Mucosa of descending colon (tissue), 3 donors: ENCODE data around the gene B4GALT6. TPM values are rescaled to one million over a fixed set of nuclear protein-coding genes. Genes with fewer than 3 reads are reported as not detected.

Experiments used
- ATAC-seq: fragments of 200-7000 bp; cut with Tn5 transposase; one replicate; pipeline ENCODE4 v1.9.1; 2020; ENCODE audit warnings: mild to moderate bottlenecking, moderate library complexity
- DNase-seq, 3 donors: peaks; one replicate each; pipeline ENCODE4 v3.0.0-alpha.2; 2020
- H3K36me3 ChIP-seq: fragments of 200-600 bp; one replicate; pipeline ENCODE4 v1.8.0; 2021; ENCODE audit warnings: low read depth, mild to moderate bottlenecking
- H3K4me1 ChIP-seq: fragments of 200-600 bp; one replicate; pipeline ENCODE4 v1.8.0; 2021; ENCODE audit warnings: low read depth, mild to moderate bottlenecking
- H3K4me3 ChIP-seq: fragments of 200-600 bp; one replicate; pipeline ENCODE4 v1.8.0; 2021; ENCODE audit warnings: mild to moderate bottlenecking
- H3K9me3 ChIP-seq: fragments of 200-600 bp; one replicate; pipeline ENCODE4 v1.8.0; 2021; ENCODE audit warnings: mild to moderate bottlenecking
- CTCF ChIP-seq: fragments of 200-600 bp; IDR thresholded peaks from one replicate; pipeline ENCODE4 v1.8.0; 2022; ENCODE audit warnings: antibody characterized with exemption, mild to moderate bottlenecking
- intact Hi-C, 2 donors: fragments of 100-400 bp; cut with DNase I in 1 of 2; cut with micrococcal nuclease in 1 of 2; formaldehyde crosslinking; loops; one replicate each; pipeline versions ENCODE4 v1.11.0 to v1.11.1; 2022; cut with DNase I, micrococcal nuclease
- total RNA-seq, 3 donors: library from RNA; stranded (reverse); fragmentation: NEBNext Ultra II Directional in 2 of 3; extraction: Animal tissue kit (Norgen Biotek cat#: 25700) in 2 of 3; gene quantifications; one replicate each; pipeline versions ENCODE4 v1.2.1 to v1.2.4, GENCODE V29; 2021 to 2023
- donor health status: DM: no; HTN: no; CAD: no; lungs with moderate emphysema.
- donor health status: DM: no; HTN: no; CAD: no.
- donor health status: DM: no; HTN: yes; CAD: no.

B4GALT6 gene
- total RNA-seq, 3 donors from 2014 or later, result 6.9 to 8.0 (median 7.8) TPM

DNA sequence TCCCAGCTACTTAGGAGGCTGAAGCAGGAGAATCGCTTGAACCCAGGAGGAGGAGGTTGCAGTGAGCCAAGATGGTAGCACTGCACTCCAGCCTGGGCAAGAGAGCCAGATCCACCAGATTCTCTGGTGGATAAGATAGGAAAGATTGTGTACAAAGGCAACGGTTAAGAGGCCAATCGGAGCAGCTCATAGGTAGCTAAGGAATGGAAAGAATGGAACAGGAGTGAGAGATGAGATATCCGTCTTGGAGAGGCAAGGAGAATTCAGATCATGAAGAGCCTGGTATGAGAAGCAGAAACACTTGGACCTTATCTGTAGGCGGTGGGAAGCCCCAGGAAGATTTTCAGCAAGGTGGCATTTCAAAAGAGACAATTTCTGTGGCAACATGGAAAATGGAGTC, 65.6 kb downstream of the B4GALT6 start:
- Histone ChIP-seq H3K4me1 (no peaks in the 10 kb centered on the region), H3K36me3 (no peaks in the 10 kb centered on the region), H3K9me3 (no peaks in the 10 kb centered on the region), H3K4me3 (no peak overlapping the region)
- intact Hi-C loops, result no loop called here
- ATAC-seq, result no peak
- no peak for DNase-seq
- no peak for TF ChIP-seq CTCF

DNA sequence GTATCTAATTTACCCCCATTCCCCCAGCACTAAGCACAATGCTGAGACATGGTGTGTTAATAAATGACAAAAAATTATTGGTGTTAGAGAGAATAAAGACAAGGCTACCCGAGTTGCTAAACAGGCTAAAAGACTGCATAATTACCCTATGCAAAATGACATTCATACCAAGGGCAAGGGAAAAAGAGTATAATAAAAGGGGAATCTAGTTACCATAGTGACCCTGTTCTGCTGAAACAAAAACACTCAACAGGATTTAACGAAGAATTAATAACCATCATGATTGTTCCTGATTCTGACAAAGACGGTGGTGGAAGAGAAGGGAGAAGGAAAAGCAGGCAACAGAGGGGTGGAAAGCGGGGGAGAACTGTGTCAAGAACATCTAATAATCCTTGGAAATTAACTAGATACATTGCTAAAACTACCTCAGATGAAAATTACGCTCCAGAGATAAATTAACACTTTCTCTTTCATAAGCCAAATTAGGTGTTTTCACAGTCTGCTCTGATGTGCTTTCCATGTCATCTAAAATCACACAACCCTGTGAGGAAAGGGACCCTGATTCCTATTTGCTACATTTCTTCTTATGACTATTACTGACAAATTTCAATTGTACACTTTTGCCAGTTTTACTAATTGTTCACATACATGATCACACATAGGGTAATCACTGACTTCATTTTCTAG, 67.2 kb downstream of the B4GALT6 start:
- no peaks in the 10 kb centered on the region for H3K9me3 ChIP-seq
- TF ChIP-seq CTCF, result no peak
- DNase-seq, result no peak
- H3K4me3 ChIP-seq, result no peak overlapping the region
- no peak for ATAC-seq
- no peaks in the 10 kb centered on the region for H3K4me1 ChIP-seq
- intact Hi-C loops, result no loop called here
- no peaks in the 10 kb centered on the region for H3K36me3 ChIP-seq

GRCh38 chr18:31616586-31616985, 67.8 kb downstream of the B4GALT6 start:
- no peak for ATAC-seq
- TF ChIP-seq CTCF, result no peak
- no peaks in the 10 kb centered on the region for H3K4me1 ChIP-seq
- DNase-seq, result no peak
- H3K4me3 ChIP-seq, result no peak overlapping the region
- H3K9me3 ChIP-seq, result no peaks in the 10 kb centered on the region
- intact Hi-C loops, result no loop called here
- H3K36me3 ChIP-seq, result no peaks in the 10 kb centered on the region

- intact Hi-C loops, result no loop called here
- H3K4me1 ChIP-seq, result peaks cover 3% of the 10 kb centered on the region
- no peaks in the 10 kb centered on the region for H3K9me3 ChIP-seq
- no peak for ATAC-seq
- no peak overlapping the region for H3K4me3 ChIP-seq
- no peak for TF ChIP-seq CTCF
- no peaks in the 10 kb centered on the region for H3K36me3 ChIP-seq
- no peak for DNase-seq
Measured at GRCh38 chr18:31614044-31614443, 70.3 kb downstream of the B4GALT6 start.

- intact Hi-C loops, result no loop called here
- no peak for ATAC-seq
- H3K9me3 ChIP-seq, result no peaks in the 10 kb centered on the region
Measured at GRCh38 chr18:31612124-31612523, 72.3 kb downstream of the B4GALT6 start.

More at GRCh38 chr18:31612124-31612523, 72.3 kb downstream of the B4GALT6 start:
- no peaks in the 10 kb centered on the region for H3K36me3 ChIP-seq
- DNase-seq, result no peak
- H3K4me3 ChIP-seq, result no peak overlapping the region
- peaks cover 3% of the 10 kb centered on the region for H3K4me1 ChIP-seq
- no peak for TF ChIP-seq CTCF
